Mucosa of descending colon (tissue), 3 donors: ENCODE measurements around the gene TRIOBP. TPM values are rescaled to one million over a fixed set of nuclear protein-coding genes. Genes with fewer than 3 reads are reported as not detected.
"Not testable (repeated sequence)": the region's sequence is repeated elsewhere in the genome, so short reads cannot be mapped to it uniquely, and the experiment has no call there.

Experiments used
- ATAC-seq: fragments of 200-7000 bp; cut with Tn5 transposase; one replicate; pipeline ENCODE4 v1.9.1; 2020; ENCODE audit warnings: mild to moderate bottlenecking, moderate library complexity
- DNase-seq, 3 donors: peaks; one replicate each; pipeline ENCODE4 v3.0.0-alpha.2; 2020
- H3K36me3 ChIP-seq: fragments of 200-600 bp; one replicate; pipeline ENCODE4 v1.8.0; 2021; ENCODE audit warnings: low read depth, mild to moderate bottlenecking
- H3K4me1 ChIP-seq: fragments of 200-600 bp; one replicate; pipeline ENCODE4 v1.8.0; 2021; ENCODE audit warnings: low read depth, mild to moderate bottlenecking
- H3K4me3 ChIP-seq: fragments of 200-600 bp; one replicate; pipeline ENCODE4 v1.8.0; 2021; ENCODE audit warnings: mild to moderate bottlenecking
- H3K9me3 ChIP-seq: fragments of 200-600 bp; one replicate; pipeline ENCODE4 v1.8.0; 2021; ENCODE audit warnings: mild to moderate bottlenecking
- intact Hi-C, 2 donors: fragments of 100-400 bp; cut with DNase I in 1 of 2; cut with micrococcal nuclease in 1 of 2; formaldehyde crosslinking; loops; one replicate each; pipeline versions ENCODE4 v1.11.0 to v1.11.1; 2022; cut with DNase I, micrococcal nuclease
- total RNA-seq, 3 donors: library from RNA; stranded (reverse); fragmentation: NEBNext Ultra II Directional in 2 of 3; extraction: Animal tissue kit (Norgen Biotek cat#: 25700) in 2 of 3; gene quantifications; one replicate each; pipeline versions ENCODE4 v1.2.1 to v1.2.4, GENCODE V29; 2021 to 2023
- TF ChIP-seq, protein P1 (sequence below): fragments of 200-600 bp; IDR thresholded peaks from one replicate; pipeline ENCODE4 v1.8.0; 2022; ENCODE audit warnings: antibody characterized with exemption, mild to moderate bottlenecking
- donor health status: DM: no; HTN: no; CAD: no; lungs with moderate emphysema.
- donor health status: DM: no; HTN: no; CAD: no.
- donor health status: DM: no; HTN: yes; CAD: no.

TRIOBP gene
- total RNA-seq, 3 donors from 2014 or later: 78.2 to 107 (median 78.6) TPM

- DNase-seq: peak; percentile 82 to 84 (median 83)
- intact Hi-C loops: no loop called here
Measured at GRCh38 chr22:37654563-37655251, 42.1 kb upstream of the TRIOBP start.

DNA sequence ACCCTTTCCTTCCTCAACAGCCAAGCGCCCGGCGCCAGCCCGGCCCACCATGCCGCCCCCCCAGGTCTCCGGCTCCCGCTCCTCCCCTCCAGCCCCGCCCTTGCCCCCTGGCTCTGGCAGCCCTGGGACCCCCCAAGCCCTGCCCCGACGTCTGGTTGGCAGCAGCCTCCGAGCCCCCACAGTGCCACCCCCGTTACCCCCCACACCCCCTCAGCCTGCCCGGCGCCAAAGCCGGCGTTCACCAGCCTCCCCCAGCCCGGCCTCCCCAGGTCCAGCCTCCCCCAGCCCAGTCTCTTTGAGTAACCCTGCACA, 41.6 kb upstream of the TRIOBP start:
- Histone ChIP-seq H3K36me3 (peaks cover 4% of the 10 kb centered on the region), H3K4me1 (peaks cover 31% of the 10 kb centered on the region), H3K9me3 (no peaks in the 10 kb centered on the region), H3K4me3 (no peak overlapping the region)
- no peak for DNase-seq
- intact Hi-C loops: no loop called here
- no peak for ATAC-seq
- TF ChIP-seq, protein P1, sequence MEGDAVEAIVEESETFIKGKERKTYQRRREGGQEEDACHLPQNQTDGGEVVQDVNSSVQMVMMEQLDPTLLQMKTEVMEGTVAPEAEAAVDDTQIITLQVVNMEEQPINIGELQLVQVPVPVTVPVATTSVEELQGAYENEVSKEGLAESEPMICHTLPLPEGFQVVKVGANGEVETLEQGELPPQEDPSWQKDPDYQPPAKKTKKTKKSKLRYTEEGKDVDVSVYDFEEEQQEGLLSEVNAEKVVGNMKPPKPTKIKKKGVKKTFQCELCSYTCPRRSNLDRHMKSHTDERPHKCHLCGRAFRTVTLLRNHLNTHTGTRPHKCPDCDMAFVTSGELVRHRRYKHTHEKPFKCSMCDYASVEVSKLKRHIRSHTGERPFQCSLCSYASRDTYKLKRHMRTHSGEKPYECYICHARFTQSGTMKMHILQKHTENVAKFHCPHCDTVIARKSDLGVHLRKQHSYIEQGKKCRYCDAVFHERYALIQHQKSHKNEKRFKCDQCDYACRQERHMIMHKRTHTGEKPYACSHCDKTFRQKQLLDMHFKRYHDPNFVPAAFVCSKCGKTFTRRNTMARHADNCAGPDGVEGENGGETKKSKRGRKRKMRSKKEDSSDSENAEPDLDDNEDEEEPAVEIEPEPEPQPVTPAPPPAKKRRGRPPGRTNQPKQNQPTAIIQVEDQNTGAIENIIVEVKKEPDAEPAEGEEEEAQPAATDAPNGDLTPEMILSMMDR: no peak

More at GRCh38 chr22:37654563-37655251, 42.1 kb upstream of the TRIOBP start:
- ATAC-seq: peak; percentile 46
- Histone ChIP-seq H3K9me3 (no peaks in the 10 kb centered on the region), H3K36me3 (peaks cover 4% of the 10 kb centered on the region), H3K4me3 (no peak overlapping the region), H3K4me1 (peaks cover 27% of the 10 kb centered on the region)
- TF ChIP-seq, protein P1: no peak

DNA sequence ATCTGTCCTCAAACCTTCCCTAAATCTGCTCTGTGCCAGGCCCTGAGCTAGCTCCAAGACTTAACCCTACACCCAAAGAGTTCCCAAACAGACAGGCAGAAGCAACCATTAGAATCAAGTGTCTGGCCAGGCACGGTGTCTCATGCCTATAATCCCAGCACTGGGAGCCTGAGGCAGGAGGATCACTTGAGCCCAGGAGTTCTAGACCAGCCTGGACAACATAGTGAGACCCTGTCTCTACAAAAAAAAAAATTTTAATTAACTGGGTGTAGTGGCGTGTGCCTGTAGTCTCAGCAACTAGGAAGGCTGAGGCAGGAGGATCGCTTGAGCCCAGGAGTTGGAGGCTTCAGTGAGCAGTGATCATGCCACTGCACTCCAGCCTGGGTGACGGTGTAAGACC, 40.3 kb upstream of the TRIOBP start:
- intact Hi-C loops, H3K36me3 ChIP-seq, DNase-seq, H3K9me3 ChIP-seq, ATAC-seq, H3K4me3 ChIP-seq: not testable (repeated sequence)
- H3K4me1 ChIP-seq: peaks cover 43% of the 10 kb centered on the region

DNA sequence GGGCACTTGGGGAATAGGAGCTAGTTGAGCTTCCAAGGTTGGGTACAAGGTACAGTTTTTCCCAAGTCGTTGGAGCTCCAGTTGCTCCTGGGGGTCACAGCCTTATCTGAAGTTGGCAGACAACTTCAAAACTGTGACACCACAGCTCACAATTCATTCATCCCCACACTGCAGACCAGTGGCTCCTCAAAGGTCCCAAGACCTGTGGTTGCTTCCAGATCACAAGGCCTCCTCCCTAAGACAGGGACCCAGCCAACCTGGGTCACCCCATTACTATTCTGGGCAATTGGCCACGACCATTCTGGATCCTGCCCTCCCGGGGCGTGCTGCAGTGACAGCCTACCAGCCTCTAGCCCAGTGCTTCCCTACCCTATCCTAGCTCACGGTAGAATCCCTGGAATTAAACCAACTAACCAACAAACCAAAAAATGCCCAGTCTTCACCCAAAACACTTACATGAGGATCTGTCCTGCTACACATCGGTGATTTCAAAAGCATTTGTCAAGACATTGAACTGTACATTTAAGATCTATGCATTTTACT, 39.2 kb upstream of the TRIOBP start:
- peak overlapping the region; percentile 46 for H3K4me3 ChIP-seq
- no peaks in the 10 kb centered on the region for H3K9me3 ChIP-seq
- DNase-seq (peak in 1 of 3 donors; percentile 32), ATAC-seq (no peak)
- TF ChIP-seq, protein P1: no peak
- H3K36me3 ChIP-seq: peaks cover 4% of the 10 kb centered on the region
- intact Hi-C loops: no loop called here
- H3K4me1 ChIP-seq: peaks cover 51% of the 10 kb centered on the region

GRCh38 chr22:37658133-37659065, 38.4 kb upstream of the TRIOBP start, which contains the start of gene PDXP:
Gene PDXP (plus strand): TSS chr22:37658723. CDS start chr22:37658783, 60 bp downstream.
- DNase-seq (peak; percentile 99), ATAC-seq (peak; percentile 90)
- TF ChIP-seq, protein P1: no peak
- H3K4me1 ChIP-seq: peaks cover 51% of the 10 kb centered on the region
- no peaks in the 10 kb centered on the region for H3K36me3 ChIP-seq
- peak within 1 kb of the TSS; percentile 46 for H3K4me3 ChIP-seq
- H3K9me3 ChIP-seq: no peaks in the 10 kb centered on the region
- intact Hi-C loops: no loop called here
